GM12875 (cell line): ENCODE measurements around the gene TMEM161A.

ENCODE experiments used
- H3K4me3 ChIP-seq: one replicate; pipeline ENCODE4 v1.5.1; 2011; ENCODE audit warnings: low read depth, low read length, control low read depth
- TF ChIP-seq, protein P1 (sequence below): IDR thresholded peaks from 2 replicates; pipeline ENCODE4 v1.5.1; 2011; ENCODE audit warnings: low read depth, mild to moderate bottlenecking, control low read depth, inconsistent platforms, low read length, moderate library complexity, borderline replicate concordance; ENCODE audit not compliant: insufficient read depth

The TMEM161A gene

DNA sequence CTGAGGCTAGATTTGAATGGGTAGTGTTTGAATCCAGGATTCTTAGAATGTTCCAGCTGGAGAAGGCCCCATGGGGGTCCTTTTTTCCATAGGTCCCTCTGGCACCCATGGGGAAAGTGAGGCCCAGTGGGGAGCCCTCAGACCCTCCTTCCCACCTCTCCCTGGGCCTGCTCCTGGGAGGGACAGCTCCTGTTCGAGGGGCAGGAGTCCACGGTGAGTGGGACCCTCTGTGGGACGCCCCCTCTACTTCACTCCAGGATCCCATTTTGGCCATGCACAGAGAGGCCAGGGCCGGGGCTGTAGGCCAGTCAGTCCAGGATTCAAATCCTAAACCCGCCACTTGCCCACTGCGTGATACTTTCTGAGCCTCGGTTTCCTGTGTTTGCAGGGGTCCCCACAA lies 24.2 kb upstream of the TMEM161A start:
- TF ChIP-seq, protein P1, sequence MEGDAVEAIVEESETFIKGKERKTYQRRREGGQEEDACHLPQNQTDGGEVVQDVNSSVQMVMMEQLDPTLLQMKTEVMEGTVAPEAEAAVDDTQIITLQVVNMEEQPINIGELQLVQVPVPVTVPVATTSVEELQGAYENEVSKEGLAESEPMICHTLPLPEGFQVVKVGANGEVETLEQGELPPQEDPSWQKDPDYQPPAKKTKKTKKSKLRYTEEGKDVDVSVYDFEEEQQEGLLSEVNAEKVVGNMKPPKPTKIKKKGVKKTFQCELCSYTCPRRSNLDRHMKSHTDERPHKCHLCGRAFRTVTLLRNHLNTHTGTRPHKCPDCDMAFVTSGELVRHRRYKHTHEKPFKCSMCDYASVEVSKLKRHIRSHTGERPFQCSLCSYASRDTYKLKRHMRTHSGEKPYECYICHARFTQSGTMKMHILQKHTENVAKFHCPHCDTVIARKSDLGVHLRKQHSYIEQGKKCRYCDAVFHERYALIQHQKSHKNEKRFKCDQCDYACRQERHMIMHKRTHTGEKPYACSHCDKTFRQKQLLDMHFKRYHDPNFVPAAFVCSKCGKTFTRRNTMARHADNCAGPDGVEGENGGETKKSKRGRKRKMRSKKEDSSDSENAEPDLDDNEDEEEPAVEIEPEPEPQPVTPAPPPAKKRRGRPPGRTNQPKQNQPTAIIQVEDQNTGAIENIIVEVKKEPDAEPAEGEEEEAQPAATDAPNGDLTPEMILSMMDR, result no peak
- H3K4me3 ChIP-seq, result no peak overlapping the region

DNA sequence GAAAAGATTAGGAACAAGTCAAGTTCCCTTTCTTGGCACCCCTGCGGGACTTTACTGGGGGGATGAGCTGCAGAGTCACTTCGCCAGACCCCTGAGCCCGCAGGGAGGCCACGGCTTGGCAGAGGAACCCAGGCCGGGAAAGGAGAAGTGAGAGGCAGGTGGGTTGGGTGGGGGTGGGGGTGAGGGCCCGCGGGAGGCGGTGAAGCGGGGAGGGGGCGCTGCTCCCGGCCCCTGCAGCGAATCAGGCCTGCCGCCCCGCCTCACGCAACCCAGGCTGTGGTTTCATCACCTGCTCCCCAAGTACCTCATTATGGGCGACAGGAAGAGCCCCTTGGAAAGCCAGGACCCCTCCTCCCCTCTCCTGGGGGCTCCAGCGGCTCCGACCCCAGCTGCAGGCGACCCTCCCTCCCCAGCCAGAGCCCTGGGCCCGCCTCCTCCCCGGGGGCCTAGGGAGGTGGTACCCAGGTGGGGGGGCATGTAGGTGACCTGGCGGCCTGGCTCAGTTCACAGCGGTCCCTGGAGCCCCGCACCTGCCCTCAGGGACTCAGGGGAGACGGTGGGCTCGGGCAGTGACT lies 22.3 kb upstream of the TMEM161A start:
- TF ChIP-seq, protein P1, result no peak
- no peak overlapping the region for H3K4me3 ChIP-seq

DNA sequence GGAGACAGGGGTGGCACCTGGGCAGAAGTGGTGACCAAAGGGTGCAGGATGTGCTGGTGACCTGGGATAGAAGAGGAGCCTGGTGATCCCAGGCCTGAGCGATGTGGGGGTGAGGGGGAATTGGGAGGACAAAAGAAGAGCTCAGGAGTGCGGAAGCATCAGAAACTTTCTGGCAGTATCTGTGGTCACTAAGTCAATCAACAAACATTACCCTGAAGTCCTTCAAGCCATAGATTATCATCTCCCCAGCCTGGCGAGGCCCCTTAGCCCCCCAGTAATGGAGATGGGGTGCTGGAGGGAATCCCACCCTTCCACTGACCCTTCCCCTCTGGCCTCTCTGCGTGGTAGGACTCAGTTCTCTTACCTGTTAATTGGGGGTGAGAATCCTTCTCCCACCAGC lies 21.3 kb upstream of the TMEM161A start:
- TF ChIP-seq, protein P1, result no peak

DNA sequence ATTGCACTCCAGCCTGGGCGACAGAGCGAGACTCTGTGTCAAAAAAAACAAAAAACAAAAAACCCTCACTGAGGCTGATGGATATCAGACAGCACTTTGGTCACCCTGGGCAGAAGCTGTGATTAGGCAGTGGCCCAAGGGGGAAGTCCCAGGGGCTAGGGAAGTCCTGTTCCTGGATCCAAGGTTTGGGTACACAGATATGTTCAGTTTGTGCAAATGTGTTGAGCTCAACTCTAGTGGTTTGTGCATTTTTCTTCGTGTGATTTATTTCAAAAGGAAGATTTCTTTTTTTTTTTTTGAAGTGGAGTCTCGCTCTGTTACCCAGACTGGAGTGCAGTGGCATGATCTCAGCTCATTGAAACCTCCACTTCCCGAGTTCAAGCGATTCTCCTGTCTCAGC lies 19.5 kb upstream of the TMEM161A start:
- TF ChIP-seq, protein P1, result no peak
- no peak overlapping the region for H3K4me3 ChIP-seq

More for the DNA sequence above, 21.3 kb upstream of the TMEM161A start:
- H3K4me3 ChIP-seq, result no peak overlapping the region

DNA sequence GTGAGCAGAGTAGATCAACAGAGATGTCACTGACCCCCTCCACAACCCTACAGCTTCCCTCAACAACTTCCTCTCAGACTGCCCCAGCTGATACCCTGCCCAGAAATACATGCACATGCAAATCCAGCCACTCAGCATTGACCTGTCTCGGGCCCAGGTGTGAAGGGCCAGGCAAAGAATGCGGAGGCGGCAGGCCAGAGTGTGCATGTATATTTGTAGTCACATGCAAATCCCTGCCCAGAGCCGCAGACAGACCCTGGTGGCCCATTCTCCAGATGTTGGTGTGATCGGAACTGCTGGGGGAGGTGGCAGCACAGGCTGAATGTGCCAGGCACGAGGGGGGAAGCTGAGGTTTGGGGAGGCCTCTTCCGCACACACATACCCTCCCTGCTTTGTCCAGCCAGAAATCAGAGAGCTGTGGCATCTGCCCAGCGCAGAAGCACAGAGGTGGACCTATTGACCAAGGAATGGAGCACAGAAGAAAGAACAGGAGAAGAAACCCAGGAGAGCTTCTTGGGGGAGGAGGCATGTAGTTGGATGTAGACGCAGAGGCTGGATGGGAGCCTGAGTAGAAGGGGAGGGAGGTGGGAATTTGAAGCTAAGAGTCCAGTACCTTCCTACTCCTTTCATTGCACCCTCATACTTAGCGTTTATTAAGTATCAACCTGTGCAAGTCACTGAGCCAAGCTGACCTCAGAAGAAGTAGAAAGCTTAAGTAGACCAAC lies 17.4 kb upstream of the TMEM161A start:
- H3K4me3 ChIP-seq, result peak overlapping the region; percentile 15
- TF ChIP-seq, protein P1, result no peak

DNA sequence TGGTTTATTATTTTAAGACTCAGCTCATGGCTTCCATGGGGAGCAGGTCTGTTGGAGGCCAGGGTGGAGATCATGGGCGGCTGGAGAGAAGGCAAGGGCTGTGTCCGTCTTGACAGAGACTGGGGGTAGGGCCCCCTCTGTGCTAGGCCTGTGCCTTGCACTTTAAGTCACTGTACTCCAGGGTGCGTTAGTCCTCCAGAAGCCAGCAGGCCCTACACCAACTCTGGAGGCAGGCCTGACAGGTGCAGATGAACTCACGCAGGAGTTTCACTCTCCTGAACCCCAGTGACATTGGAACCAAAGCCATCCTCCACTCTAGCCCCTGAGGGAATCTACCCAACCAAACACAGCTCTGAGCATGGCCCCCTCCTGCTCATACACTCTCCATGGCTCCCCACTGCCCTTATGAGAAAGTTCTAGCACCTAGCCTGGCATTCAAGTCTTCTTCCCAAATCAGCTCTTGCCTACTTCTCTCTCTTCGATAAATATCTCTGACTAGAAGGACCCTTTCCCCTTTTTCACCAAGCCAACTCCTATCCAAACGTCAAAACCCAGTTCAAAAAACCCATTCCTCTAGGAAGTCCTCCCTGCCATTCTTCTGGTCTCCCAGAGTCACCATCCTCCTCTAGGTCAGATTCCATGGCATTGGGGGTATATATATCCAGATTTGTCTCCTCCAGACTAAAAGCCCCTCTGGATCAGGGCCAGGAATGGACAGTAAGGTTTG lies 16.7 kb upstream of the TMEM161A start:
- no peak overlapping the region for H3K4me3 ChIP-seq
- TF ChIP-seq, protein P1, result no peak
